Gastrocnemius medialis (tissue), 4 donors: ENCODE results near the gene ARIH1.
"Not testable (repeated sequence)": the region's sequence is repeated elsewhere in the genome, so short reads cannot be mapped to it uniquely, and the experiment has no call there.

Source experiments
- CTCF ChIP-seq, 5 experiments: fragments of 450-650 bp in 3 of 5; fragments of 200-600 bp in 2 of 5; sonication (generic) in 2 of 5; IDR thresholded peaks in 4 of 5; conservative IDR thresholded peaks in 1 of 5; 1 replicate in 4 of 5; 2 replicates in 1 of 5; pipeline ENCODE4 v1.5.1; 2016 to 2019; ENCODE audit warnings: antibody characterized with exemption in 5 of 5, mild to moderate bottlenecking in 3 of 5, moderate library complexity in 3 of 5
- POLR2A ChIP-seq, 2 donors: fragments of 450-650 bp; IDR thresholded peaks; one replicate each; pipeline ENCODE4 v1.6.1; 2017; ENCODE audit warnings: antibody characterized with exemption in 2 of 2, mild to moderate bottlenecking in 2 of 2, moderate library complexity in 2 of 2

DNA sequence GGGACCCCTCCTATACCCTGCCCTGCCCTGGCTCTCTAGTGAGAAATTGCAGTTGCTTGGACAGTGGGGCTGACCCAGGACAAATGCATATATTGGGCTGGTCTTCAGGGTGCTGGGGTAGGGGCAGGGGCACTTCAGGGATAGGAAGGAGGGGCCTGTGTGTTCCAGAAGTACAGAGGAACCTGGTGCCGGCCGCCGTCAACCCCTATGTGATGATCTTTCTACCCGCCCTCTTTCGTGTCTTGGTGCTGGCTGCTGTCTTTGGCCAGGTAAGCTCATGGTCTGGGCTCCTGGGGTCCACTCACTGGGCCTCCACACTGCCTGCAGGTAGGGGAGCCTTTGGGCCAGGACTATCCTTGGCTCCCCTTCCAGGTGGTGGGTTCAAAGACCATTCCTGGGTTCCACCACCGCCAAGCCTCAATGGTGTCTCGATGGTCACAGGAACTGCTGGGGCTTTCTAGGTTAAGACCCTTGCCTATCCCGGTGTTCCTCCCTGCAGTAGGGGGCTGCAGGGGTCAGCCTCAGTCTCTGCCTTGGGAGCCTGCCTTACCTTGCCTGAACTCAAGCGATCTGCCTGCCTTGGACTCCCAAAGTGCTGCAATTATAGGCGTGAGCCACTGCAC lies 174.6 kb downstream of the ARIH1 start:
- not testable (repeated sequence) for TF ChIP-seq POLR2A (IDR thresholded peaks at IDR 0.05); CTCF (IDR thresholded peaks at IDR 0.05 in 4 of 5, conservative IDR thresholded peaks at IDR 0.05 in 1 of 5)
